Vagina (tissue), 2 donors: ENCODE results near the gene PLCL1.

ENCODE experiments used
- POLR2A ChIP-seq, 2 donors: fragments of 450-650 bp; IDR thresholded peaks; one replicate each; pipeline ENCODE4 v1.6.1; 2017; ENCODE audit warnings: antibody characterized with exemption in 2 of 2, mild to moderate bottlenecking in 2 of 2, moderate library complexity in 2 of 2
- POLR2AphosphoS5 ChIP-seq, 2 donors: sonication (generic); formaldehyde crosslinking; IDR thresholded peaks; one replicate each; pipeline ENCODE4 v1.9.0; 2017; ENCODE audit warnings: antibody characterized with exemption in 2 of 2, mild to moderate bottlenecking in 2 of 2, low read depth in 1 of 2; ENCODE audit not compliant: insufficient read depth in 1 of 2
- TF ChIP-seq, protein P1 (sequence below), 3 experiments: fragments of 450-650 bp in 2 of 3; fragments of 200-600 bp in 1 of 3; sonication (generic) in 1 of 3; IDR thresholded peaks; one replicate each; pipeline ENCODE4 v1.5.1; 2017 to 2019; ENCODE audit warnings: antibody characterized with exemption in 3 of 3, mild to moderate bottlenecking in 2 of 3, moderate library complexity in 2 of 3

DNA sequence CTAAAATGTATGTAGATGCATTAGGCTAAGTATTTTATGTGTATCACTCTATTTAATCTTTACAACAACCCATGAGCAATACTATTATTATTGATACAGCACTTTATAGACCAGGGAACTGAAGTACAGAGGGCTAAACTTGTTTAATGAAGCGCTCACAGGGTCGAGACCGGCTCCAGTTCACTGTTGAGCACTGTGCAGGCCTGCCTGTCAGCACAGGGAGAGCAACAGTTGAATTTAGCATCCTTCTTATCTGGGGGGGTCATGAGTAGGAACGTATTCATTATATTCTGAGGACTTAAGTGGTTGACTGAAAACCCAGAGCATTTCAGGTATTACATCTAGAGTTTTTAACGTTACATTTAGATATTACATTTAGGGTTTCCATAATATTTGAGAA, 120.1 kb downstream of the PLCL1 start:
- TF ChIP-seq, protein P1, sequence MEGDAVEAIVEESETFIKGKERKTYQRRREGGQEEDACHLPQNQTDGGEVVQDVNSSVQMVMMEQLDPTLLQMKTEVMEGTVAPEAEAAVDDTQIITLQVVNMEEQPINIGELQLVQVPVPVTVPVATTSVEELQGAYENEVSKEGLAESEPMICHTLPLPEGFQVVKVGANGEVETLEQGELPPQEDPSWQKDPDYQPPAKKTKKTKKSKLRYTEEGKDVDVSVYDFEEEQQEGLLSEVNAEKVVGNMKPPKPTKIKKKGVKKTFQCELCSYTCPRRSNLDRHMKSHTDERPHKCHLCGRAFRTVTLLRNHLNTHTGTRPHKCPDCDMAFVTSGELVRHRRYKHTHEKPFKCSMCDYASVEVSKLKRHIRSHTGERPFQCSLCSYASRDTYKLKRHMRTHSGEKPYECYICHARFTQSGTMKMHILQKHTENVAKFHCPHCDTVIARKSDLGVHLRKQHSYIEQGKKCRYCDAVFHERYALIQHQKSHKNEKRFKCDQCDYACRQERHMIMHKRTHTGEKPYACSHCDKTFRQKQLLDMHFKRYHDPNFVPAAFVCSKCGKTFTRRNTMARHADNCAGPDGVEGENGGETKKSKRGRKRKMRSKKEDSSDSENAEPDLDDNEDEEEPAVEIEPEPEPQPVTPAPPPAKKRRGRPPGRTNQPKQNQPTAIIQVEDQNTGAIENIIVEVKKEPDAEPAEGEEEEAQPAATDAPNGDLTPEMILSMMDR (IDR thresholded peaks at IDR 0.05) = no peak
- TF ChIP-seq POLR2A (IDR thresholded peaks at IDR 0.05) = no peak
- no peak for TF ChIP-seq POLR2AphosphoS5 (IDR thresholded peaks at IDR 0.05; ENCODE audit: insufficient read depth in 1 of 2, low read depth in 1 of 2)
